ENCODE data around the gene BCAR3. TPM values are rescaled to one million over a fixed set of nuclear protein-coding genes. Genes with fewer than 3 reads are reported as not detected.
A peak's percentile ranks its signal among the peaks of the same experiment; 100 is the strongest.

BCAR3 gene
- total RNA-seq, 3 donors from 2014 or later = 26.7 to 42.7 (median 30.2) TPM

GRCh38 chr1:93723733-93724270, 42.2 kb upstream of the BCAR3 start:
- intact Hi-C loops (cut with DNase I; ENCODE audit: low total_unique reads) = no loop called here
- H3K9me3 ChIP-seq = no peaks in the 10 kb centered on the region
- H3K4me1 ChIP-seq = no peaks in the 10 kb centered on the region
- H3K36me3 ChIP-seq = no peaks in the 10 kb centered on the region
- TF ChIP-seq POLR2AphosphoS5 (IDR thresholded peaks at IDR 0.05) = no peak
- TF ChIP-seq, protein P1, sequence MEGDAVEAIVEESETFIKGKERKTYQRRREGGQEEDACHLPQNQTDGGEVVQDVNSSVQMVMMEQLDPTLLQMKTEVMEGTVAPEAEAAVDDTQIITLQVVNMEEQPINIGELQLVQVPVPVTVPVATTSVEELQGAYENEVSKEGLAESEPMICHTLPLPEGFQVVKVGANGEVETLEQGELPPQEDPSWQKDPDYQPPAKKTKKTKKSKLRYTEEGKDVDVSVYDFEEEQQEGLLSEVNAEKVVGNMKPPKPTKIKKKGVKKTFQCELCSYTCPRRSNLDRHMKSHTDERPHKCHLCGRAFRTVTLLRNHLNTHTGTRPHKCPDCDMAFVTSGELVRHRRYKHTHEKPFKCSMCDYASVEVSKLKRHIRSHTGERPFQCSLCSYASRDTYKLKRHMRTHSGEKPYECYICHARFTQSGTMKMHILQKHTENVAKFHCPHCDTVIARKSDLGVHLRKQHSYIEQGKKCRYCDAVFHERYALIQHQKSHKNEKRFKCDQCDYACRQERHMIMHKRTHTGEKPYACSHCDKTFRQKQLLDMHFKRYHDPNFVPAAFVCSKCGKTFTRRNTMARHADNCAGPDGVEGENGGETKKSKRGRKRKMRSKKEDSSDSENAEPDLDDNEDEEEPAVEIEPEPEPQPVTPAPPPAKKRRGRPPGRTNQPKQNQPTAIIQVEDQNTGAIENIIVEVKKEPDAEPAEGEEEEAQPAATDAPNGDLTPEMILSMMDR (IDR thresholded peaks at IDR 0.05) = no peak
- TF ChIP-seq POLR2A (IDR thresholded peaks at IDR 0.05) = no peak
- H3K27me3 ChIP-seq = no peaks in the 10 kb centered on the region
- no peak overlapping the region for H3K27ac ChIP-seq
- DNase-seq (ENCODE audit: low spot score in 2 of 2) = no peak
- no peak overlapping the region for H3K4me3 ChIP-seq

DNA sequence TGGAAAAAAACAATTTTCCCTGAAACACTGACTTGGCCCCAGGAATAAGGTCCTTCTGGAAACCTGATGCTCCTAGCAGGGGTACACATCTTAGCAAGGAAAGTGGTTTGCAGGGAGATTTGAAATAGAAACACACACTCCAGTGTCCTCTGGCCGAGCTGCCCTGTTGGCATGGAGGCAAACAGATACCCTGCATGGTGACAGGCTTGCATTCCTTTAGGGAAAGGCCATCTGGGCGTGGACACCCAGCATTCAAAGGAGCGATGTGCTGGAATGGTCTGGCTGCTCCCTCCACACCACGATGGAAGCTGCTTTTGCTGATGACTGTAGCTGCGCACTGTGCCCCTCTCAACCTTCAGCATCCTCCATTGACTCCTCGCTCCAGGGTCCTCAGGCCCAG, 41.5 kb upstream of the BCAR3 start:
- Histone ChIP-seq H3K9me3 (no peaks in the 10 kb centered on the region), H3K4me1 (no peaks in the 10 kb centered on the region), H3K27me3 (no peaks in the 10 kb centered on the region), H3K36me3 (no peaks in the 10 kb centered on the region), H3K4me3 (no peak overlapping the region), H3K27ac (no peak overlapping the region)
- no peak for DNase-seq (ENCODE audit: low spot score in 2 of 2)
- intact Hi-C loops (cut with DNase I; ENCODE audit: low total_unique reads) = no loop called here
- no peak for TF ChIP-seq POLR2A (IDR thresholded peaks at IDR 0.05)
- no peak for TF ChIP-seq POLR2AphosphoS5 (IDR thresholded peaks at IDR 0.05)
- TF ChIP-seq, protein P1 (IDR thresholded peaks at IDR 0.05) = no peak

DNA sequence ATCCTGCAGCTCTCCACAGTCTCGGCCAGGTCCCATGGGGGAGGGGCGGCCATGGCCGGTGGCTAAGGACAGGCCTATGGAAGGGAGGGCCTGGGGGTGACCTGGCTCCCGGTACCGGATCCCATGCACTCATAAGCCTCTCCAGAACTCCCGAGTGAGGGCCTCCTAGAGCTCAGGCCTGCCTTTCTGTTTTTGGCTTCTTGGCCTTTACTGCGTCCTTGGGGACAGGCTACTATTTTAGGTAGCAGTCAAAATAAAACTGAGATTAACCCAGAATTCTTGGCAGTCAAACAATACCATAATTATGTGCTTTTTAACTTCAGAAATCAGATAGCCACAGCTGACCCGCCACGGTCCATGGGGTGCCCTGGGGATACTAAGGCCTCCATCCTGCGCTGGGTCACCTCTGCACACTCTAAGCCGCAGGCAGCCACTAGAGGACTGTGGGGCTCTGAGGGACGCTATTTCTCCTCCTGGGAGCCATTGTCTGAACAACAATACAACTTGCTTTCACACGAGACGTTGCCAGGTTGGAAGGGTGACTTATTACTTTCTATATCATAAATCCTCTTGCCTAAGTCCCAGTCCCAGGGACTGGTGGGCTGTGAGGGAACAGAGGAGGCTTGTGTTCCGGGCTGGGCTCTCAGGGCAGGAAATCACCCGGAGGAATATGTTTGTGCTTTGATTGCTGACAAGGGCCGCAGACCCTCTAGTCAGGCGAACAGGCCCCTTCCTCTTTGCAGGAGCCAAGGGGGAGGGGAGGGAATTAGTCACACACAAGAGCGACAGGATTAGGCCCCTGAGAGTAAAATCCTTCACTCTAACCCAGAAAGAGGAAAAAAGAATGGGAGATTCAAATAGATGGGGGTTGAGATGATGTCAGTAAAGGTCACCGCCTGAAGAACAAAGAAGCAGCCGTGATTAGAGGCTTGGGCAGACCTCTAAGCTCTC, 40.7 kb upstream of the BCAR3 start:
- intact Hi-C loops (cut with DNase I; ENCODE audit: low total_unique reads) = no loop called here
- TF ChIP-seq, protein P1 (IDR thresholded peaks at IDR 0.05) = no peak
- TF ChIP-seq POLR2AphosphoS5 (IDR thresholded peaks at IDR 0.05) (no peak), POLR2A (IDR thresholded peaks at IDR 0.05) (no peak)
- H3K4me1 ChIP-seq = no peaks in the 10 kb centered on the region
- H3K36me3 ChIP-seq = no peaks in the 10 kb centered on the region
- no peak overlapping the region for H3K4me3 ChIP-seq
- peak overlapping the region in 1 of 2 donors; percentile 45 for H3K27ac ChIP-seq
- no peaks in the 10 kb centered on the region for H3K9me3 ChIP-seq
- no peak for DNase-seq (ENCODE audit: low spot score in 2 of 2)
- H3K27me3 ChIP-seq = no peaks in the 10 kb centered on the region

DNA sequence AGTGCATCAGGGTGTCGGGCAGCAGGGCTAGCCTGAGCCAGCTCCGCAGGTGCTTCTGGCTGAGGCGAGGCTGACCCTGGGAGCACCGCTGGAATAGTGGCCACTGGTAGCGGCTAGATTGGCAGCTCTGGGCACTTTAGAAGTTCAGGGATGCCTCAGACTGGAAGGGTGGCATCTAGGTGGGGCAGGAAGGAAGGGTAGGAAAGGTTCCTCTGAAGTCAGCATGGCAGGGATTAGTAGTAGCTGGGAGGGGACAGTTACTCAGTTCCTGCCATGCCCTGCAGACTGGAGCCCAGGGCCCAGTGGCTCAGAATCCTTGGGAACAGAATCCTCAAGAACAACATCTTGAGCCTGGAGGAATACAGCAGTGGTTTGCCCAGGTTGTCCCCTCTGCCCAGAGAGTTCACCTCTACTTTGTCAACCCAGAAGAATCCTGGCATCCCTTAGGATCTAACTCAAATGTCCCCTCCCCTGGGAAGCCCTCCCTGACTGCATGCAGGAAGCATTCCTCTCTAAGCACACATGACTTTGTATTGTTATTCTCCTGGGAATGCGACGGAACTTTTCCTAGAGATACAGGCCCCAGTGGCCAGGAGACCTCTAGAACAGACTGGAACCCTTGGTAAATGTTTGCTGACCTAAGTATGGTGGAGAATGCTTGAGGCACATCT, 39.5 kb upstream of the BCAR3 start:
- no peaks in the 10 kb centered on the region for H3K4me1 ChIP-seq
- no peak overlapping the region for H3K27ac ChIP-seq
- TF ChIP-seq, protein P1 (IDR thresholded peaks at IDR 0.05) = no peak
- no peak for TF ChIP-seq POLR2A (IDR thresholded peaks at IDR 0.05)
- TF ChIP-seq POLR2AphosphoS5 (IDR thresholded peaks at IDR 0.05) = no peak
- no peaks in the 10 kb centered on the region for H3K36me3 ChIP-seq
- no peak overlapping the region for H3K4me3 ChIP-seq
- no peak for DNase-seq (ENCODE audit: low spot score in 2 of 2)
- H3K27me3 ChIP-seq = no peaks in the 10 kb centered on the region
- intact Hi-C loops (cut with DNase I; ENCODE audit: low total_unique reads) = no loop called here
- H3K9me3 ChIP-seq = no peaks in the 10 kb centered on the region

GRCh38 chr1:93717640-93718039, 36.0 kb upstream of the BCAR3 start:
- Histone ChIP-seq H3K27ac (no peak overlapping the region), H3K4me3 (no peak overlapping the region), H3K9me3 (no peaks in the 10 kb centered on the region), H3K36me3 (no peaks in the 10 kb centered on the region), H3K4me1 (no peaks in the 10 kb centered on the region), H3K27me3 (no peaks in the 10 kb centered on the region)
- intact Hi-C loops (cut with DNase I; ENCODE audit: low total_unique reads) = no loop called here
- TF ChIP-seq, protein P1 (IDR thresholded peaks at IDR 0.05) = no peak
- TF ChIP-seq POLR2A (IDR thresholded peaks at IDR 0.05) (no peak), POLR2AphosphoS5 (IDR thresholded peaks at IDR 0.05) (no peak)
- DNase-seq (ENCODE audit: low spot score in 2 of 2) = no peak
